SK-N-MC (cell line): ENCODE results near the gene THY1.

Experiments used
- DNase-seq: peaks from one replicate; pipeline ENCODE4 v3.0.0-alpha.2; 2011; ENCODE audit warnings: low read depth, low spot score
- H3K27ac ChIP-seq: fragments of 200-600 bp; sonication (generic); 2 replicates; pipeline ENCODE4 v1.5.1; 2016; ENCODE audit warnings: mixed run types
- H3K36me3 ChIP-seq: fragments of 200-600 bp; sonication (generic); 2 replicates; pipeline ENCODE4 v1.6.1; 2017; ENCODE audit warnings: antibody characterized with exemption, low read length, mixed read lengths; ENCODE audit not compliant: insufficient read depth
- H3K4me3 ChIP-seq: fragments of 200-600 bp; sonication (generic); 2 replicates; pipeline ENCODE4 v1.5.1; 2016
- H3K9ac ChIP-seq: fragments of 200-600 bp; sonication (generic); 2 replicates; pipeline ENCODE4 v1.8.0; 2017; ENCODE audit warnings: mixed run types, mixed read lengths; ENCODE audit not compliant: insufficient read length
- H3K9me3 ChIP-seq: fragments of 200-600 bp; sonication (generic); 2 replicates; pipeline ENCODE4 v1.6.1; 2017; ENCODE audit warnings: low read depth, mild to moderate bottlenecking, antibody characterized with exemption, low read length, moderate library complexity, mixed read lengths
- EZH2 ChIP-seq: fragments of 200-600 bp; sonication (generic); IDR thresholded peaks from one replicate; pipeline ENCODE4 v1.6.1; 2017; ENCODE audit warnings: antibody characterized with exemption
- FOXP2 ChIP-seq: optimal IDR thresholded peaks from 2 replicates; pipeline ENCODE3; 2011; ENCODE audit warnings: mild to moderate bottlenecking, moderate library complexity; ENCODE audit not compliant: insufficient read depth; ENCODE audit errors: extremely low read length, control extremely low read depth
- POLR2AphosphoS5 ChIP-seq: IDR thresholded peaks from 2 replicates; pipeline ENCODE4 v1.6.1; 2012; ENCODE audit warnings: mild to moderate bottlenecking, low read depth, low read length, borderline replicate concordance

THY1 gene

DNA sequence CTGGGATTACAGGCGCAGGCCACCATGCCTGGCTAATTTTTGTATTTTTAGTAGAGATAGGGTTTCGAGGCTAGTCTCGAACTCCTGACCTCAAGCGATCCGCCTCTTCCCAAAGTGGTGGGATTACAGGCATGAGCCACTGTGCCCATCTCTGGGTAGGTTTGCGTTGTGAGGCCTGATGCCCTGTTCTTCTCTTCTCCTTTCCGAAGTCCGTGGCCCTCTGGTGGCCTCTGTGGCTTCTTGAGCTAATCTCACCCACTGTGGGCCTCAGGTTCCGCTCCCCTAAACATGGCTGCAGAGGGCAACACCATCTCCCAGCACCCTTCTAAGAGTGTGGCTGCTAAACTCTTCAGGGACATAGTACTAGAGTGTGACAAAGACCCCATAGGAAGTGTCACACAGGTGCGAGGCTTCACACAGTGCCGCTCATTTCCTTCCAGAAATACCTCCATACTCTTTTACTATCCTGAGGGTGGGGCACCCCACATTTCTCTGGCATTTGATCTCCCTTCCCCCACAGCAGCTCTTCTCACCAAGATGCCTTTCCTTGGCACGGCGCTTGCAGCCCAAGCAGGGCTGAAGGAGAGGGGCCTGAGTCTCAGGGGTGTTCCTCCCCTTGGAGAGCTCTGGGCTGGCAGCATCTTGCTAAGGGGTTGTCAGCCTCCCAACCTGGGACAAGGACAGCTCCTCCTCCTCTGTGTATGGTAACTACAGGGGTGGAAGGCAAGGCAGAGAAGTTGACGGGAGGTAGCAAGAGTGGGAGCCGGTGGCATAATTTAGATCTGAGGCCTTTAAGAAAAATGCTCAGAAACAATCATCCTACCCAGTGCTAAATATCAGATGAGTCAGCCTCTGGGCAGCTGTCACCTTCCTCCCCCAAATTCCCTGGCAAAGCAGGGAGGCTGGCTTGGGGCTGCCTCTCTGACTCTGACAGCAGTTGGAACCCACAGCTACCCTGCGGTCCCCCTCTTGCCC lies 6.1 kb downstream of the THY1 start:
- Histone ChIP-seq H3K4me3 (no peak overlapping the region), H3K9ac (no peak overlapping the region), H3K36me3 (peaks cover 19% of the 10 kb centered on the region), H3K9me3 (no peaks in the 10 kb centered on the region), H3K27ac (no peak overlapping the region)
- DNase-seq: no peak
- no peak for TF ChIP-seq POLR2AphosphoS5
- TF ChIP-seq EZH2: no peak
- no peak for TF ChIP-seq FOXP2

DNA sequence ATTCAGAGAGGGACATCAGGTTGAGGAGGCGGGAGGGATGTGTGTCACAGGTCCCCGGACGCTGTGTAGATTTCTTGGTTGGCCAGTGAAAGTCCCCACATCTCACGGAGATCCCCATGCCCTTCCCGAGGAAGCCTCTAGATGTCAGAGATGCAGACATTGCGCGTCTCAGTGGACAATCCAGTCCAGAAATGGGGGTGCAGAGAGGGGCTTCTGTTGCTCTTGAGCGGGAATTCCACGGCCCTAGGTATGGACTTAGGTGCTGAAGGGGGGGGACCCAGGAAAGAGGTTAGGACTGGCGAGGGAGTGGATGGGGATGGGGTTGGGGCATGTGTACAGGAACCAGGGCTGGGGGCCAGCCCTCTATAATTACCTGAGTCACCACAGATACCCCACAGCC lies 7.0 kb downstream of the THY1 start:
- no peak overlapping the region for H3K9ac ChIP-seq
- no peak overlapping the region for H3K27ac ChIP-seq
- H3K36me3 ChIP-seq: peaks cover 19% of the 10 kb centered on the region
- no peak for DNase-seq
- TF ChIP-seq FOXP2 (no peak), POLR2AphosphoS5 (no peak), EZH2 (no peak)
- H3K9me3 ChIP-seq: no peaks in the 10 kb centered on the region
- H3K4me3 ChIP-seq: no peak overlapping the region

DNA sequence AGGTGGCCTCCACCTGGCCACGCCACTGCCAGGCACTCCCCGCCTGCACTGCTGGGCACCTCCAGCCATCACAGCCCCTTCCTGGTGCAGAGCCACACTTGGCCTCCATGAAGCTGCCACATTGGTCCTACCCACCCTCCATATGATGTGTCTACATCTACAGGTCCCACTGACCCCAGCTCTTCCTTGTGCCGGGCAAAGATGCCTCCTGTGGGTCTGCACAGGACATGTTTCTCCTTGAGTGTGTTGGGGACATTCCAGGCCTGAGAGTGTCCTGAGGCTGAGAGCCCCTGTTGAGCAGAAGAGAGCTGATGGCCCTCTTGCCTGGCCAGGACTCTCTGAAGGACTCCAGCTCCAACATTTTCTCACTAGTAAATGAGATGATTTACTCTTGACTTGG lies 7.5 kb downstream of the THY1 start:
- DNase-seq: no peak
- no peak overlapping the region for H3K9ac ChIP-seq

DNA sequence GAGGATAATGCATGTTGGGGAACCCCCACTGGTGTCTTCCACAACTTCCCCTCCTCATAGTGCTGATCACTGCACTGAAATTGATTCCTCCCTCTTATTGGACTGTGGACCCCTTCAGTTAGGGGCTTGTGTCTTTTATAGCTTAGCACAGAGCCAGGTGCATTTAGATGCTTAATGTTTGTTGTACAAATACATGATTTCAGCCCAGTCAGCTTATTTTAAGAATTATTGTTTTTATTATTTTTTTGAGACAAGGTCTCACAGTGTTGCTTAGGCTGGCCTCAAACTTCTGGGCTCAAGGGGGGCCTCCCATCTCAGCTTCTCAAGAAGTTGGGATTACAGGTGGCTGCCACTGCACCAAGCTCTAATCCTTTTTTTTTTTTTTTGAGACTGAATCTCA lies 8.2 kb downstream of the THY1 start:
- Histone ChIP-seq H3K36me3 (peaks cover 8% of the 10 kb centered on the region), H3K9ac (no peak overlapping the region), H3K27ac (no peak overlapping the region), H3K9me3 (no peaks in the 10 kb centered on the region), H3K4me3 (no peak overlapping the region)
- no peak for TF ChIP-seq FOXP2
- no peak for TF ChIP-seq EZH2
- no peak for TF ChIP-seq POLR2AphosphoS5
- no peak for DNase-seq

More for the DNA sequence above, 7.5 kb downstream of the THY1 start:
- H3K4me3 ChIP-seq: no peak overlapping the region
- peaks cover 16% of the 10 kb centered on the region for H3K36me3 ChIP-seq
- no peaks in the 10 kb centered on the region for H3K9me3 ChIP-seq
- no peak for TF ChIP-seq FOXP2
- TF ChIP-seq POLR2AphosphoS5: no peak
- no peak for TF ChIP-seq EZH2
- no peak overlapping the region for H3K27ac ChIP-seq

DNA sequence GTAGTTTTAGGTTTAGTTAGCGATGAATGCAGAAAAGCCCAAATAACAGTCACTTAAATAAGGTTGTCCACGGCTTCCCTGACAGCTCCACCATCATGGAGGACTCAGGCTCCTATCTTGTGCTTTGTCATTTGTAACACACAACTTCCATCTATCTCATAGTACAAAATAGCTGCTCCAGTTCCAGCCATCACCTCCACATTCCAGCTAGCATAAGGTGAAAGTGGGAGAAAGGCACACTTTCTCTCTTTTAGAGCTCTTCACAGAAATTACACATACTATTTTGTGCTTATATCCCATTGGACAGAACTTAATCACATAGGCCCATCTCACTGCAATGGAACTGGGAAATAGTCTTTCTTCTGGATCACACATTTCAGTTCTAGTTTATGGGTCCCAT lies 8.7 kb downstream of the THY1 start:
- Histone ChIP-seq H3K36me3 (peaks cover 4% of the 10 kb centered on the region; the same call in 1 of the 2 replicates), H3K27ac (no peak overlapping the region), H3K9ac (no peak overlapping the region), H3K9me3 (no peaks in the 10 kb centered on the region), H3K4me3 (no peak overlapping the region)
- TF ChIP-seq FOXP2: no peak
- no peak for TF ChIP-seq POLR2AphosphoS5
- TF ChIP-seq EZH2: no peak
- no peak for DNase-seq

DNA sequence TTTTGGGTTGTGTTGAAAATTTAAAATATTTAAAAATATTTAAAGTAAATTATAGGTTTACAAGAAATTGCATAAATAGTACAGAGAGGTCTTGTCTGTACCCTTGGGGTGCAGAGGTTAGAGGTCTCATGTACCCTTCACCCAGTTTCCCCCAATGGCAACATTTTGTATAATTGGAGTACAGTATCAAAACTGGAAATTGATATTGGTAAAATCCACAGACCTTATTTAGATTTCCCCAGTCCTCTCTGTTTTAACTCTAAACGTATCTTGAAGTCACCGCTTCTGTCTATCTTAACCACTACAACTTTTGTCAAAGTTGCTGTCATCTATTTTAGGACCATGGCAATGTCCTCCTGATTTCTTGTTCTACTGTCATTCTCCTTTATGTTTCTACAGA lies 10.9 kb downstream of the THY1 start:
- no peak overlapping the region for H3K4me3 ChIP-seq
- TF ChIP-seq POLR2AphosphoS5 (no peak), EZH2 (no peak), FOXP2 (no peak)
- H3K36me3 ChIP-seq: no peaks in the 10 kb centered on the region
- no peak overlapping the region for H3K9ac ChIP-seq
- H3K27ac ChIP-seq: no peak overlapping the region
- H3K9me3 ChIP-seq: no peaks in the 10 kb centered on the region
- no peak for DNase-seq

DNA sequence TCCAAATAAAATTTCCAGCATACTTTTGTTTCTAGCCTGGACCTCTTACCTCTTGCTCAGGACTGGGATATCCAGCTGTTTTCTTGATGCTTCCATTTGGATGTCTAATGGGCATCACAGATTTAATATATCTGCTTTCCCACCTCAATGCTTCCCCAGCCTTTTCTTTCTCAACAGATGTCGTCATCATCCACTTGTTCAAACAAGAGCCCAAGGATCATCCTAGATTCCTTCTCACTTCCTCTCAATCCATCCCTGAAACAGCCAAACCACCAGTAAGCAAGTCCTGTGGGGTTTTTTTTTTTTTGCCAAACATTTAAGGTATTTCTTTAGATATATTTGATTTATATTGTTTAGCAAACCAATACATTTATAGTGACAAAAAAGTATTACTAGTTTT lies 12.5 kb downstream of the THY1 start:
- DNase-seq: no peak
- Histone ChIP-seq H3K9ac (no peak overlapping the region), H3K36me3 (no peaks in the 10 kb centered on the region), H3K4me3 (no peak overlapping the region), H3K9me3 (no peaks in the 10 kb centered on the region), H3K27ac (no peak overlapping the region)
- no peak for TF ChIP-seq FOXP2
- no peak for TF ChIP-seq EZH2
- TF ChIP-seq POLR2AphosphoS5: no peak

DNA sequence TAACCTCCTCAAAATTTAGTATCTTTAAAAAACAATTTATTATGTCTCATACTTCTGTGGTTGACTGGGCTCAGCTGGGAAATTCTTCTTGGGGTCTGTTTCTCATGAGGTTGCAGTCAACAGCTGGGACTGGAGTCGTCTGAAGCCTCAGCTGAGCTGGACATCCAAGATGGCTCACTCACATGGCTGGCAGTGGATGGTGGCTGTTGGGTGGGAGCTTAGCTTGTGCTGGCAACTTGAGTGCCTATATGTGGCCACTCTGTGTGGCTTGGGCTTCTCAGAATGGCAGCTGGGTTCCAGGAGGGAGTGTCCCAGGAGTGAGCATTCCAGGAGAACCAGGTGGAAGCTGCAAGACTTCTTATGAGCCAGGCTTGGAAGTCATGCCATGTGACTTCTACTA lies 13.2 kb downstream of the THY1 start:
- no peaks in the 10 kb centered on the region for H3K36me3 ChIP-seq
- DNase-seq: no peak
- no peak overlapping the region for H3K27ac ChIP-seq
- no peak overlapping the region for H3K9ac ChIP-seq
- no peak for TF ChIP-seq POLR2AphosphoS5
- TF ChIP-seq FOXP2: no peak
- TF ChIP-seq EZH2: no peak
- H3K9me3 ChIP-seq: no peaks in the 10 kb centered on the region
- no peak overlapping the region for H3K4me3 ChIP-seq
